ENCODE results near the gene MPRIP. TPM values are rescaled to one million over a fixed set of nuclear protein-coding genes. Genes with fewer than 3 reads are reported as not detected.

MPRIP gene
- total RNA-seq, 2 experiments from 2014 or later, result 196 to 207 TPM

DNA sequence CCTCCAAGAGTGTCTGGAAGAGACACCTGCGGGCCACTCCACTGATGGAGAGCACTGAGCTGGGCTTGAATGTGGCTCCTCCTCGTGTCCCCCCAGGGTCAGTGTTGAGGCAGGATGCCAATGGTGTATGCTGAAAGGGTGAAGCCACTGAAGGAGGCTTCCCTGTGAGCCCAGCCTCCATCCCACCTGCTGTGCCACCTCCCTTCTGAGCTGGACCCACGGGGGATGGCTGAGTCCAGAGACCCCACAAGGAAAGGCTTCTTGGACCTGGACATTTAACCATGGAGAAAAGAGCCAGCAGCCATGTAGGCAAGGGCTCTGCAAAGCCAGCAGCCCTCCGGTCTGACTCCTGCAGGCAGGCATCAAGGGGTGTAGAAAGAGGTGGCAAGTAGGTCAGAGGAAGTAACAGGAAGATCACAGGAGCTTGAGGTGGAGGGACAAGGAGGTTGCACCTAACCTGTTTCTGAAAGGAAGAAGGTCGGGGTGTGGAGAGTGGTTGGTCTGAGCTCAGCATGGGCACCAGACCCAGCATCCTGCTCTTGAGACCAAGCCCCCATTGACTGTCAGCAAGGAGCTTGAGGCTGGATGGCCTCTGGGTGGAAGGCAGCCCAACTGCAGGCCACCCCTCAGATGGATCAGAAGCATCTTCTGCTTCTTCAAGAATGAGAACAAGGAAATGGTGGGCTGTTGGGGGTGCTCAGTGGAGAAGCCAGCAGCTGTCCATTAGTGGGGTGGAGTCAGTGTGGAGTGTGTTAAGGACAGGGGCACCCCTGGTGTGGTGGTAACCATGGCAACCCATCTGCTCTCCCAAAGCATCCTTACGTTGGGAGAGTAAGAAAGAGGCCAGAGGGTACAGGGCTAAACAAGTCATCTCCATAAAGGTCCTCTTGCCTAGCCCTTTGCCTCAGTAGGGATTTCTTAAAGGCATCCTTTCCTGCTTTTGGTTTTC, 83.2 kb downstream of the MPRIP start:
- peak overlapping the region; percentile 80 for H3K27ac Mint-ChIP-seq
- ChIA-PET CTCF (interaction anchor here (0.7 to 2.0 kb wide), 3 partner anchors 11 to 132 kb away, joined by 3 to 8 read pairs (median 5); no protein-coding TSS in a partner anchor), POLR2A (interaction anchor here (0.6 to 1.5 kb wide), 8 partner anchors 10 to 745 kb away, joined by 3 to 5 read pairs (median 3); partner anchors contain the start of gene MPRIP)
- no peaks in the 10 kb centered on the region for H3K27me3 Mint-ChIP-seq
- DNase-seq, result peak; percentile 34
- H3K36me3 Mint-ChIP-seq (ENCODE audit: low read depth), result peaks cover 5% of the 10 kb centered on the region
- peak overlapping the region; percentile 34 for H3K4me3 Mint-ChIP-seq
- H3K4me1 Mint-ChIP-seq, result peaks cover 56% of the 10 kb centered on the region
- no peaks in the 10 kb centered on the region for H3K9me3 Mint-ChIP-seq

DNA sequence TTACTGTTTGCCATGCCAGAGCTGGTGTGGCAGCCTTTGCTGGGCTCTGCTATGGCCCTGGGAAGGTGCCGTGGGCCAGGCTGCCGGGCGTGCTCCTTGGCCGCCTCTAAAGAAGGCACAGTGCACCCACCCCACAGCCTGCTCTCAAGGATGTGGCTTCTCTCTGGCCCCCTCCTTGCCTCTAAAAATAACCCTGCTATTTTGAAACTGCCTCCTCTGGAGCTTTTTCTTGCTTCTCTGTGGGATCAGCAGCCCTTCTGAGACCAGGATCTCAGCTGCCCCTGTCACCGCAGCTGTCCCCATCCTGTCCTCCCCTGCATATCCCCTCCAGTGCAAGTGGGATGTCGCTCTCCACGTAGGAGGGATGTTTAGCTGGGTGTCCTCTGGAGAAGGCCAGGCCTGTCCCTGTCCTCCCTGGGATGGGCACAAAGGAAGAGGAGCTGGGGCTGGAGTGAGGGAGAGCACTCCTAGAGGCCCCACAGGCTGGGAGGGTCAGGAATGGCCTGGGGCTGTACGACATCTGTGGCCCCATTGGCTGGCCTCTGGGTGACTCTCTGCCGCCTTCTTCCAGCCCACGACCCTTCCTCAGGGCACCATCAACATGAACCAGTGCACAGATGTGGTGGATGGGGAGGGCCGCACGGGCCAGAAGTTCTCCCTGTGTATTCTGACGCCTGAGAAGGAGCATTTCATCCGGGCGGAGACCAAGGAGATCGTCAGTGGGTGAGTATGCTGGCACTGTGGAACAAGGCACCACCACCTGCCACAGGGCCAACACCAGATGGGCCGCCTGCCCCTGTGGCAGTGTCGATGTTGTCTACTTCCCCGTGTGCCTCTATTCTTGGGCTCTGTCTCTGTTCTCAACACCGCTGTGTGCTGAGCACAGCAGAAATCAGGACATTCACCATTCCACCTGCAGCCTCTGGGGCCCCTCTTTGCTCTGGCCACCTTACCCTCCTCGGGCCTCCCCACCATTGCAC, 84.2 kb downstream of the MPRIP start:
- CTCF ChIA-PET, result interaction anchor here (1.8 to 2.0 kb wide), 2 partner anchors 10 to 16 kb away, joined by 5 to 8 read pairs; no protein-coding TSS in a partner anchor
- Mint-ChIP-seq H3K9me3 (no peaks in the 10 kb centered on the region), H3K4me3 (no peak overlapping the region)

GRCh38 chr17:17127156-17127555, 84.9 kb downstream of the MPRIP start:
- H3K36me3 Mint-ChIP-seq (ENCODE audit: low read depth), result peaks cover 5% of the 10 kb centered on the region
- ChIA-PET CTCF (no interaction called here), POLR2A (no interaction called here)
- no peak for DNase-seq
- no peaks in the 10 kb centered on the region for H3K27me3 Mint-ChIP-seq
- peaks cover 40% of the 10 kb centered on the region for H3K4me1 Mint-ChIP-seq
- H3K4me3 Mint-ChIP-seq, result no peak overlapping the region
- H3K27ac Mint-ChIP-seq, result peak overlapping the region; percentile 80
- no peaks in the 10 kb centered on the region for H3K9me3 Mint-ChIP-seq

More for the DNA sequence above, 84.2 kb downstream of the MPRIP start:
- POLR2A ChIA-PET, result interaction anchor here (1.0 to 1.5 kb wide), 7 partner anchors 9 to 138 kb away, joined by 3 to 5 read pairs (median 3); partner anchors contain the start of gene MPRIP
- DNase-seq, result no peak
- H3K27me3 Mint-ChIP-seq, result no peaks in the 10 kb centered on the region
- peaks cover 47% of the 10 kb centered on the region for H3K4me1 Mint-ChIP-seq
- peaks cover 5% of the 10 kb centered on the region for H3K36me3 Mint-ChIP-seq (ENCODE audit: low read depth)
- peak overlapping the region; percentile 80 for H3K27ac Mint-ChIP-seq

- Mint-ChIP-seq H3K27ac (no peak overlapping the region), H3K4me1 (peaks cover 38% of the 10 kb centered on the region), H3K9me3 (no peaks in the 10 kb centered on the region), H3K36me3 (ENCODE audit: low read depth) (peaks cover 5% of the 10 kb centered on the region), H3K27me3 (no peaks in the 10 kb centered on the region), H3K4me3 (no peak overlapping the region)
- ChIA-PET POLR2A (interaction anchor here (0.9 to 1.0 kb wide), 2 partner anchors 109 to 138 kb away, joined by 3 read pairs; partner anchors contain the start of gene FLCN), CTCF (interaction anchor here (1.1 kb wide), 2 partner anchors 8 to 14 kb away, joined by 3 to 5 read pairs; no protein-coding TSS in a partner anchor)
- DNase-seq, result no peak
Observed at GRCh38 chr17:17127730-17128291, 85.6 kb downstream of the MPRIP start.

- H3K4me3 Mint-ChIP-seq, result no peak overlapping the region
- H3K36me3 Mint-ChIP-seq (ENCODE audit: low read depth), result peaks cover 5% of the 10 kb centered on the region
- H3K4me1 Mint-ChIP-seq, result peaks cover 35% of the 10 kb centered on the region
- no peak for DNase-seq
- H3K27me3 Mint-ChIP-seq, result no peaks in the 10 kb centered on the region
- ChIA-PET CTCF (interaction anchor here (1.1 kb wide), 2 partner anchors 9 to 13 kb away, joined by 3 to 5 read pairs; no protein-coding TSS in a partner anchor), POLR2A (interaction anchor here (0.5 to 1.0 kb wide), 3 partner anchors 108 to 138 kb away, joined by 3 read pairs; partner anchors contain the start of gene FLCN)
- H3K9me3 Mint-ChIP-seq, result no peaks in the 10 kb centered on the region
- H3K27ac Mint-ChIP-seq, result peak overlapping the region; percentile 3
Observed at GRCh38 chr17:17128476-17129075, 86.3 kb downstream of the MPRIP start.

GRCh38 chr17:17129466-17129865, 87.2 kb downstream of the MPRIP start:
- no peak overlapping the region for H3K27ac Mint-ChIP-seq
- no peak for DNase-seq
- H3K4me3 Mint-ChIP-seq, result no peak overlapping the region
- H3K27me3 Mint-ChIP-seq, result no peaks in the 10 kb centered on the region
- peaks cover 5% of the 10 kb centered on the region for H3K36me3 Mint-ChIP-seq (ENCODE audit: low read depth)
- no peaks in the 10 kb centered on the region for H3K9me3 Mint-ChIP-seq
- CTCF ChIA-PET, result no interaction called here
- peaks cover 28% of the 10 kb centered on the region for H3K4me1 Mint-ChIP-seq
- POLR2A ChIA-PET, result interaction anchor here (0.5 kb wide), 1 partner anchor 108 kb away, joined by 3 read pairs; the partner anchor contains the start of gene FLCN

DNA sequence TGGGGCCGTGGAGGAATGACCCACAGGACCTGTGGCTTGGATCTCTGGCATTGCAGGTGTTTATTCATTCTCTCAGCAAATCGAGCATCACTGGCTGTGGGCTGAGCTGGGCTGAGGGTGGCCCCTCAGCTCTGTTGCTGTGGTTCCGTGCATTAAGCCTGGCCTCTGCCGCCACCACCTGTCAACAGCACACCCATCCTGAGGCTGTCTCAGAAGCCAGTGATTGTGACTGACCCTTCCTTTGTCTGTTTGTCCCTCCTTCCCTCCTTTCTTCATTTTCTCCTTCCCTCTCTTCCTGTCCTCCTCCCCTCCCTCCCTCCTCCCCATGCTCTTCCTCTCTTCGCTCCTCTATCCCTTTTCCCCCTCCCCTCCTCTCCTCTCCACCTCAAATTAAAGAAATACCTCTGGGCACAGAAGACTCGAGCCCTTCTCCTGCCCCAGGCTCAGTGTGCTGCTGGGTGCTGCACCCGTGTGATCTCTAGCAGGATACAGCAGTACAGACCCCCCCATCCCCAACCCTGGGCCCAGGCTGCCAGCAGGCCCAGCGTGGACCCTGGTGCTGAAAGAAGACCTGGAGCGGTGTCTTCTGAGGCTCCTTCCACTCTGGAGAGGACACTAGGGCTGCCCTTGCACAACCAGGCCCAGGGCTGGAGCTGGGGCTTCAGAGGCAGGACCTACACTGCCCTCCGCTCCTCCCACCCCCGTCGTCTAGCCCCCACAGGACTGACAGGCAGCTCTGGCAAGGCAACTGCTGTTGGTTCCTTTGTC, 88.0 kb downstream of the MPRIP start:
- no peak for DNase-seq
- no peaks in the 10 kb centered on the region for H3K27me3 Mint-ChIP-seq
- H3K9me3 Mint-ChIP-seq, result no peaks in the 10 kb centered on the region
- H3K4me1 Mint-ChIP-seq, result peaks cover 20% of the 10 kb centered on the region
- ChIA-PET CTCF (interaction anchor here (0.8 kb wide), 1 partner anchor 9 kb away, joined by 3 read pairs; no protein-coding TSS in a partner anchor), POLR2A (no interaction called here)
- no peak overlapping the region for H3K27ac Mint-ChIP-seq
- H3K36me3 Mint-ChIP-seq (ENCODE audit: low read depth), result peaks cover 5% of the 10 kb centered on the region
- H3K4me3 Mint-ChIP-seq, result no peak overlapping the region

- peaks cover 5% of the 10 kb centered on the region for H3K4me1 Mint-ChIP-seq
- POLR2A ChIA-PET, result no interaction called here
- H3K36me3 Mint-ChIP-seq (ENCODE audit: low read depth), result peaks cover 6% of the 10 kb centered on the region
- H3K4me3 Mint-ChIP-seq, result no peak overlapping the region
- no peak for DNase-seq
- no peaks in the 10 kb centered on the region for H3K27me3 Mint-ChIP-seq
- CTCF ChIA-PET, result interaction anchor here (1.8 kb wide), 1 partner anchor 10 kb away, joined by 4 read pairs; no protein-coding TSS in a partner anchor
- H3K27ac Mint-ChIP-seq, result no peak overlapping the region
- no peaks in the 10 kb centered on the region for H3K9me3 Mint-ChIP-seq
Observed at GRCh38 chr17:17131839-17132238, 89.6 kb downstream of the MPRIP start.

- H3K36me3 Mint-ChIP-seq (ENCODE audit: low read depth), result peaks cover 6% of the 10 kb centered on the region
- no peak overlapping the region for H3K27ac Mint-ChIP-seq
- H3K9me3 Mint-ChIP-seq, result no peaks in the 10 kb centered on the region
- CTCF ChIA-PET, result no interaction called here
- POLR2A ChIA-PET, result no interaction called here
- H3K4me3 Mint-ChIP-seq, result no peak overlapping the region
- DNase-seq, result no peak
- H3K4me1 Mint-ChIP-seq, result no peaks in the 10 kb centered on the region
- no peaks in the 10 kb centered on the region for H3K27me3 Mint-ChIP-seq
Observed at GRCh38 chr17:17132746-17133145, 90.5 kb downstream of the MPRIP start.

DNA sequence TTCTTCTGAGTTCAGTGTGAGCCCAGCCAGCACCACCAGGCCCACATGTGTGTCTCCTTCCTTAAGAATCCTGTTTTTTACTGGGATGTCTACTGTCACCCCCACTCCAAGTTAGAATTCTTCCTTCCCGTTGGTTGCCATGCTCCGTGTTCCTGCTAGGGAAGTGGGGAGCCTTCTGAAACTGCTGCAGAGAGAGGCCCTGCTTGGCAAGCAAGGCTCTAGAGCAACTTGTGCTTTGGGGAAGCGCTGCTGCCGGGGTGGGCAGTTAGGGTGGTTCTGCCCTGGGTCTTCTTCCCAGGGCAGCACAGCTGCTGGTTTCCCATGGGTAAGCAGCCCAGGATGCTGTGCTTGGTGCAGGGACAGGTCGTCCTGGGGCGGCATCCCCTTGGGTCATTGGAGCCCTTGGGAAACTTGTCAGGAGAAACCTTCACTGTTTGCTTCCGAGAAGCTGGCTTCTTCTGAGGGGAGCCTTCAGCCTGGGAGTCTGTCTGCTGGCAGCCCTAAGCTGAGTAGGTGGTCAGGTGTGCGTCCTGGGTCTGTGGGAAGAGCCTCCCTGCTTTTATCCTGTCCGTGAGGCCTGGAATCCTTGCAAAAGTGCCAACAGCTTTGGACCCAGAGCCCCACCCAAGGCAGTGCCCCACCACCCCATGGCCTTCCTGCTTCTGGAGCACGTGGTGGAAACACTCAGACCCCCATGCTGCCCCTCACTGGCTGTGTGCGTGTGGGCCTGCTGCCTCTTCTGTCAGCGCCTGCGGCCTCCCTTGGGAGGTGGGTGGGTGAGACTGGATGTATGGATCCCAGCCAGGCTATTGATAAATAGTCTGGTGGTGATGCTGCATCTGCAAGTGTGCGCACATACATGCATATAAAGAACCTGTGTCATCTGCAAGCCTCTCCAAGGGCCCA, 92.0 kb downstream of the MPRIP start:
- CTCF ChIA-PET, result no interaction called here
- no peak overlapping the region for H3K4me3 Mint-ChIP-seq
- DNase-seq, result no peak
- H3K27ac Mint-ChIP-seq, result no peak overlapping the region
- H3K9me3 Mint-ChIP-seq, result no peaks in the 10 kb centered on the region
- POLR2A ChIA-PET, result interaction anchor here (1.0 to 2.0 kb wide), 2 partner anchors 9 to 15 kb away, joined by 3 to 6 read pairs; no protein-coding TSS in a partner anchor
- peaks cover 11% of the 10 kb centered on the region for H3K36me3 Mint-ChIP-seq (ENCODE audit: low read depth)
- H3K27me3 Mint-ChIP-seq, result no peaks in the 10 kb centered on the region
- H3K4me1 Mint-ChIP-seq, result no peaks in the 10 kb centered on the region
